HCT116 (cell line): ENCODE results near the gene ARRDC2. TPM values are rescaled to one million over a fixed set of nuclear protein-coding genes. Genes with fewer than 3 reads are reported as not detected.
A peak's percentile ranks its signal among the peaks of the same experiment; 100 is the strongest.

Experiments
- ATAC-seq: fragments of 200-7000 bp; cut with Tn5 transposase; 2 replicates; pipeline ENCODE4 v1.9.1; 2020; ENCODE audit warnings: mild to moderate bottlenecking, moderate library complexity
- BruUV-seq: library from RNA; stranded (reverse); fragments of 400-500 nt; replicated peaks from 2 replicates; lab custom pipeline; 2021; lab: Mats Ljungman, UMichigan
- CTCF ChIA-PET: fragments of 300-600 bp; sonication (Branson Sonifier 250); formaldehyde crosslinking; loops from one replicate; lab custom pipeline; 2021; ENCODE audit warnings: antibody characterized with exemption; lab: Charles Lee
- POLR2A ChIA-PET: fragments of 300-600, 350-600 bp; sonication (Branson Sonifier 250); formaldehyde crosslinking; loops from one replicate; lab custom pipeline; 2021; ENCODE audit warnings: antibody characterized with exemption; lab: Charles Lee
- RAD21 ChIA-PET, 2 experiments: fragments of 300-600 bp; sonication (Branson Sonifier 250); formaldehyde crosslinking; loops; one replicate each; lab custom pipeline; 2023; ENCODE audit warnings: low total read pairs in 2 of 2; ENCODE audit not compliant: uncharacterized antibody in 2 of 2, unreplicated experiment in 2 of 2, low non-redundant PET in 1 of 2; lab: Charles Lee
- DNase-seq: peaks from one replicate; pipeline ENCODE4 v3.0.0-alpha.2; 2010; ENCODE audit warnings: low read depth, low spot score
- H2AFZ ChIP-seq: fragments of 200-600 bp; shearing (Covaris generic), sonication (generic); 2 replicates; pipeline ENCODE4 v1.6.1; 2017; ENCODE audit warnings: low read depth, mixed run types, mixed read lengths, antibody characterized with exemption, low read length; ENCODE audit not compliant: poor library complexity, severe bottlenecking
- H3K27ac ChIP-seq: 2 replicates; pipeline ENCODE4 v1.5.1; 2012; ENCODE audit warnings: low read depth, low read length
- H3K27me3 ChIP-seq: fragments of 200-600 bp; sonication (generic); 2 replicates; pipeline ENCODE4 v1.6.1; 2016; ENCODE audit warnings: mixed run types, low read length, mixed read lengths; ENCODE audit not compliant: insufficient read depth
- H3K36me3 ChIP-seq, 2 experiments: fragments of 200-500 bp in 1 of 2; fragments of 200-600 bp in 1 of 2; sonication (Bioruptor generic) in 1 of 2; sonication (generic) in 1 of 2; 2 replicates each; pipeline versions ENCODE4 v1.5.1 to v1.6.1; 2014 to 2016; ENCODE audit warnings: low read length in 2 of 2, inconsistent platforms in 1 of 2, mixed read lengths in 1 of 2, mixed run types in 1 of 2; ENCODE audit not compliant: insufficient read depth in 2 of 2, control insufficient read depth in 1 of 2
- H3K4me1 ChIP-seq, 2 experiments: fragments of 200-600 bp in 1 of 2; sonication (generic) in 1 of 2; 2 replicates each; pipeline versions ENCODE4 v1.5.1 to v1.6.1; 2012 to 2017; ENCODE audit warnings: low read length in 2 of 2, inconsistent platforms in 1 of 2, mild to moderate bottlenecking in 1 of 2, mixed read lengths in 1 of 2, mixed run types in 1 of 2, moderate library complexity in 1 of 2; ENCODE audit not compliant: insufficient read depth in 2 of 2, control insufficient read depth in 1 of 2
- H3K4me2 ChIP-seq: fragments of 200-600 bp; sonication (generic); 2 replicates; pipeline ENCODE4 v1.6.1; 2017; ENCODE audit warnings: mixed run types, low read length, mixed read lengths
- H3K4me3 ChIP-seq, 2 experiments: fragments of 200-600 bp in 1 of 2; sonication (generic) in 1 of 2; replicated peaks in 1 of 2; 2 replicates each; pipeline ENCODE4 v1.5.1; 2011 to 2016; ENCODE audit warnings: low read length in 2 of 2, control low read depth in 1 of 2, low read depth in 1 of 2, mild to moderate bottlenecking in 1 of 2, mixed read lengths in 1 of 2, mixed run types in 1 of 2
- H3K79me2 ChIP-seq: fragments of 200-600 bp; sonication (generic); 2 replicates; pipeline ENCODE4 v1.6.1; 2017; ENCODE audit warnings: mild to moderate bottlenecking, mixed run types, low read length, moderate library complexity, mixed read lengths; ENCODE audit not compliant: insufficient read depth
- H3K9ac ChIP-seq: fragments of 200-600 bp; sonication (generic); 2 replicates; pipeline ENCODE4 v1.6.1; 2016; ENCODE audit warnings: low read length, mixed read lengths
- H3K9me2 ChIP-seq: fragments of 200-600 bp; sonication (generic), shearing (Covaris generic); 2 replicates; pipeline ENCODE4 v1.6.1; 2017; ENCODE audit warnings: mixed run types, mild to moderate bottlenecking, moderate library complexity; ENCODE audit not compliant: insufficient read depth
- H3K9me3 ChIP-seq, 2 experiments: fragments of 200-500 bp in 1 of 2; fragments of 200-600 bp in 1 of 2; sonication (Bioruptor generic) in 1 of 2; sonication (generic) in 1 of 2; 2 replicates each; pipeline ENCODE4 v1.6.1; 2014 to 2017; ENCODE audit warnings: low read length in 2 of 2, mixed read lengths in 2 of 2, inconsistent platforms in 1 of 2, low read depth in 1 of 2, mild to moderate bottlenecking in 1 of 2, mixed run types in 1 of 2, moderate library complexity in 1 of 2; ENCODE audit not compliant: control insufficient read depth in 1 of 2, insufficient read depth in 1 of 2
- H4K20me1 ChIP-seq: fragments of 200-600 bp; sonication (generic), shearing (Covaris generic); 2 replicates; pipeline ENCODE4 v1.6.1; 2017; ENCODE audit warnings: mixed run types, mild to moderate bottlenecking, moderate library complexity; ENCODE audit not compliant: insufficient read depth
- CBX3 ChIP-seq: IDR thresholded peaks from 2 replicates; pipeline ENCODE4 v1.6.1; 2012; ENCODE audit warnings: low read depth
- CEBPB ChIP-seq: IDR thresholded peaks from 2 replicates; pipeline ENCODE4 v1.6.1; 2012; ENCODE audit warnings: low read depth
- CTCF ChIP-seq, 3 experiments: fragments of 200-600 bp in 1 of 3; sonication (generic) in 1 of 3; IDR thresholded peaks in 2 of 3; conservative IDR thresholded peaks in 1 of 3; 2 replicates each; pipeline ENCODE4 v1.5.1; 2012 to 2017; ENCODE audit warnings: low read depth in 2 of 3, low read length in 2 of 3, antibody characterized with exemption in 1 of 3, borderline replicate concordance in 1 of 3, control low read depth in 1 of 3, mild to moderate bottlenecking in 1 of 3, mixed read lengths in 1 of 3, mixed run types in 1 of 3, moderate library complexity in 1 of 3; ENCODE audit not compliant: insufficient read depth in 1 of 3
- EZH2 ChIP-seq: fragments of 200-600 bp; sonication (generic); IDR thresholded peaks from 2 replicates; pipeline ENCODE4 v1.6.1; 2017; ENCODE audit warnings: antibody characterized with exemption, mixed run types
- EZH2phosphoT487 ChIP-seq: fragments of 200-600 bp; IDR thresholded peaks from 2 replicates; pipeline ENCODE4 v1.6.1; 2018; ENCODE audit warnings: antibody characterized with exemption, borderline replicate concordance
- MAX ChIP-seq: IDR thresholded peaks from 2 replicates; pipeline ENCODE4 v1.6.1; 2012
- POLR2AphosphoS5 ChIP-seq: IDR thresholded peaks from 2 replicates; pipeline ENCODE4 v1.6.1; 2011; ENCODE audit warnings: mild to moderate bottlenecking, low read depth, low read length, moderate library complexity
- SRF ChIP-seq: IDR thresholded peaks from 2 replicates; pipeline ENCODE4 v1.6.1; 2012; ENCODE audit warnings: low read depth
- YY1 ChIP-seq: IDR thresholded peaks from 2 replicates; pipeline ENCODE4 v1.6.1; 2011; ENCODE audit warnings: low read length, low read depth, moderate library complexity, mild to moderate bottlenecking; ENCODE audit not compliant: insufficient replicate concordance; ENCODE audit errors: extremely low read depth
- ZFX ChIP-seq: fragments of 450-650 bp; IDR thresholded peaks from 2 replicates; pipeline ENCODE4 v1.6.1; 2017
- intact Hi-C: fragments of 100-400 bp; cut with micrococcal nuclease; formaldehyde crosslinking; loops from 2 replicates; pipeline ENCODE4 v1.10.0; 2022
- total RNA-seq: library from RNA; stranded (reverse); gene quantifications from one replicate; pipeline ENCODE4 v1.2.1, GENCODE V29; 2021; ENCODE audit not compliant: unreplicated experiment
- TF ChIP-seq, protein P1 (sequence below): IDR thresholded peaks from 2 replicates; pipeline ENCODE4 v1.6.1; 2012

ARRDC2 gene
- total RNA-seq, 1 experiment from 2014 or later = 36.5 TPM

DNA sequence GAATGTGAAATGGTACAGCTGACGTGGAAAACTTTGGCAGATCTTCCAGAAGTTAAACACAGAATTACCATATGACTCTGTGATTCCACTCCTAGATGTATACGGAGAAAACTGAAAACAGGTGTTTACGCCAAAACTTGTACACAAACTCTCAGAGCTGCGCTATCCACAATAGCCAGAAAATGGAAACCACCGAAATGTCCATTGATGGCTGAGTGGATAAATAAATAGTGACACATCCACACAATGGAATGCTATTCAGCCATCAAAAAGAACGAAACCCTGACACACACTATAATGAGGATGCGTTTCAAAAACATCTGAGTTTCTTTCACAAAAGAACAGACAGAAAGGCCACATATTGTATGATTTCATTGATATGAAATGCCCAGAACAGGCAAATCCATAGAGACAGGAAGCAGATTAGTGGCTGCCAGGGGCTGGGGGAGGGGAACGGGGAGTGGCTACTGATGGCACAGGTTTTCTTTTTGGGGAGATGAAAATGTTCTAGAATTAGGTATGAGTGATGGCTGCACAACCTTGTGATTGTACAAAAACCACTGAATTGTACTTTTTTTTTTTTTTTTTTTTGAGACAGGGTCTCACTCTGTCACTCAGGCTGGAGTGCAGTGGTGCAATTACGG is 45.7 kb downstream of the ARRDC2 start:
- no peak overlapping the region for H3K9ac ChIP-seq
- H3K36me3 ChIP-seq = no peaks in the 10 kb centered on the region
- H4K20me1 ChIP-seq = no peaks in the 10 kb centered on the region
- intact Hi-C loops = no loop called here
- ChIA-PET RAD21 (no interaction called here), POLR2A (no interaction called here), CTCF (no interaction called here)
- no peak overlapping the region for H3K4me3 ChIP-seq
- H3K9me3 ChIP-seq = no peaks in the 10 kb centered on the region
- no peak for DNase-seq
- TF ChIP-seq YY1 (no peak), CEBPB (no peak), SRF (no peak), EZH2 (no peak), CTCF (IDR thresholded peaks at IDR 0.05 in 2 of 3, conservative IDR thresholded peaks at IDR 0.05 in 1 of 3; ENCODE audit: borderline replicate concordance in 1 of 3, insufficient read depth in 1 of 3, low read depth in 2 of 3, low read length in 2 of 3) (no peak), ZFX (no peak), MAX (no peak), POLR2AphosphoS5 (no peak), CBX3 (no peak), EZH2phosphoT487 (no peak)
- TF ChIP-seq, protein P1, sequence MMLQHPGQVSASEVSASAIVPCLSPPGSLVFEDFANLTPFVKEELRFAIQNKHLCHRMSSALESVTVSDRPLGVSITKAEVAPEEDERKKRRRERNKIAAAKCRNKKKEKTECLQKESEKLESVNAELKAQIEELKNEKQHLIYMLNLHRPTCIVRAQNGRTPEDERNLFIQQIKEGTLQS = no peak
- no peaks in the 10 kb centered on the region for H3K27me3 ChIP-seq
- no peak overlapping the region for H3K27ac ChIP-seq
- no peaks in the 10 kb centered on the region for H3K9me2 ChIP-seq
- ATAC-seq = no peak
- H3K4me1 ChIP-seq = peaks cover 4 to 23% of the 10 kb centered on the region in 2 experiments; a peak in 3 of 4 replicates
- H2AFZ ChIP-seq = no peak overlapping the region
- H3K4me2 ChIP-seq = peak overlapping the region; percentile 17; the same call in 1 of the 2 replicates
- H3K79me2 ChIP-seq = no peaks in the 10 kb centered on the region
- no TSS peak for BruUV-seq
